Raji (cell line): Measurements from ENCODE around the gene MLF2.
A peak's percentile ranks its signal among the peaks of the same experiment; 100 is the strongest.

Experiments used
- POLR2A ChIP-seq: IDR thresholded peaks from 2 replicates; pipeline ENCODE4 v1.6.1; 2011; ENCODE audit warnings: low read depth, low read length, control low read depth; ENCODE audit not compliant: insufficient read depth

Gene MLF2

GRCh38 chr12:6782850-6783566 is 30.1 kb upstream of the MLF2 start:
- TF ChIP-seq POLR2A = no peak

GRCh38 chr12:6782119-6782518 is 29.2 kb upstream of the MLF2 start:
- no peak for TF ChIP-seq POLR2A

- TF ChIP-seq POLR2A = no peak
Measured at GRCh38 chr12:6780573-6780972, 27.6 kb upstream of the MLF2 start.

DNA sequence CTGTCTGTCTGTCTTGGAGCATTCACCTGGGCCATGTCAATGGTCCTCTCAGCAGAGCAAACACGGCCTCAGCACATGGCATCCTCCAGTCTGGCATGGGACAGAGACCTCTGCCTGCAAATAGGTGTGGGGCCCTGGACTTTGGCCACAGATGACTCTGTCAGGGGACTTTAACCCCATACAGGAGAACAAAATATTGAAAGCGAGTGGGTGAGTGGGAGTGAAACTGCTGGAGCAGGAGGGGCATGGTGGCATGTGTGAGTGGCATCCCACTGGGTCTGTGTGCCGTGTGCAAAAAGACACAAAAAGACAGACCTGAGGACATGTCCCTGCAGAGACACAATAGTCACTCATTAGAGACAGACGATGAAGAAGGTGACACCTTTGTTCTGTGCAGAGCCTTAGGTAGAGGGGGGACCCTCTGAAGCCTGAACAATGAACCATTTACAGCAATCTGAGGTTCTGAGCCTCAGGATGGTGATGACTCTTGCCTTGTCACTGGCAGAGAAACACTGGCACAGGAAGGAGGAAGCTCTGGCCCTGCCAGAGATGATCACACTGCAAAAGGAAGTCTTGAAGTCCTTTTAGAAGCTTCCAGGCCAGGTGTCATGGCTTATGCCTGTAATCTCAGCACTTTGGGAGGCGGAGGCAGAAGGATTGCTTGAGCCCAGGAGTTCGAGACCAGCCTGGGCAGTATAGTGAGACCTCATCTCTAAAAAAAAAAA is 26.9 kb upstream of the MLF2 start:
- TF ChIP-seq POLR2A = no peak

DNA sequence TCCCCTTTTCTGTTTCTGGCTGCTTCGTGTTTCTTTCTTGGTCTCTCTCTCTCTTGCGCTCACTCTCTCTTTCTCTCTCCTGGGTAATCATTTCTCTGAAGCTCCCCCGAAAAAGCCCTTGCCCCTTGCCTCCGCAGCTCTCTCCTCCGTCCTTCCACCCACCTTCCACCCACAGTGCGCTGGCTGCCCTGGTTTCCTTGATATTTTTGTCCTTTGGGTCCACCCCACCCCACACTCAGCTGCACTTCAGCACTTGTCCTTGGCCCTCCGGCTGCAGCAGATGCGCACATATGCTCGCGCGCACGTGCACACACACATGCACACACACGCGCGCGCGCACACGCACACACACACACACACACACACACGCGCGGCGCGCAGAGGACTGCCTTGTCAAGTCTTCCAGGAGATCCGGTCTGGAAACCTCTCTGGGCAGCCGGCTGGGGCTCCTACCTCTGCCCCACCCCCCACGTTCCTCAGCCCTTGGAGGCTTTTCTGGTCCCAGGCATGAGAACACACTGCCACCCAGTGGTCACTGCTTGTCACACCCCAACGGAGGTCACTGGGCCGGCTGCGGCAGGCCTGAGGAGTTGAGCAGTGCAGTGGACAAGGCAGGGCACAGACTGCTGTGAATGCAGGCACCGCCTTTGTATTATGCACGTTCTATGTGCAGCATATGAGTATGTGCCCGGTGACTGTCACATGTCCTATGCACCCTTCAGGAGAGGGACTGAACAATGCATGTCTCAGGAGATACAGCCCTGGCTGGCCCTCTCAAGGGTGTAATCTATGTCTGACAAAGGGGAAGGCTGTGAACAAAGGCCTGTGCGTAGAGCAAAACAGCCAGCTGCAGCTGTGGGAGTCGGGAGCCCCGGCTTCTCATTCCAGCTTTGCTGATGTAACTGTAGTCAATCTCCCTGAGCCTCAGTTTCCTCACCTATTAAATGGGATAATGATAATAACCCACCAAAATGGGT is 25.9 kb upstream of the MLF2 start:
- TF ChIP-seq POLR2A = peak; percentile 63

GRCh38 chr12:6778217-6778573 is 25.3 kb upstream of the MLF2 start:
- TF ChIP-seq POLR2A = no peak

- no peak for TF ChIP-seq POLR2A
Measured at GRCh38 chr12:6777386-6777785, 24.4 kb upstream of the MLF2 start.

- no peak for TF ChIP-seq POLR2A
Measured at GRCh38 chr12:6775185-6776174, 22.5 kb upstream of the MLF2 start.

DNA sequence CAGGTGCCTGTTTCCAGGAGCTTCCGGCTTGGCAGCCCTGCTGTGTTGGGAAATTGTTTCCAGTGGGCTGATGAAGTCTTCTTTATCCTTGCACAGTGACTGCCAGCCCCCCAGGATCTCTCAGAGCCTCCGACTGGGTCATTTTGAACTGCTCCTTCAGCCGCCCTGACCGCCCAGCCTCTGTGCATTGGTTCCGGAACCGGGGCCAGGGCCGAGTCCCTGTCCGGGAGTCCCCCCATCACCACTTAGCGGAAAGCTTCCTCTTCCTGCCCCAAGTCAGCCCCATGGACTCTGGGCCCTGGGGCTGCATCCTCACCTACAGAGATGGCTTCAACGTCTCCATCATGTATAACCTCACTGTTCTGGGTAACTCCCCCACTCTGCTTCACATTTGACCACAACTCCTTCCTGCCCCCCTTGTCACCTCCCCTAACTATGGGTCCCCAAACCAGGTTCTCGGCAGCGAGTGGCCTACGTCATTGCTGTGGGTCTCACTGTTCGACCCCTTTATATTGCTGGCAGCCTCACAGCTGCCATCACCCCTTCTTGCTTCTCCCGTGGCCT is 21.6 kb upstream of the MLF2 start:
- no peak for TF ChIP-seq POLR2A

GRCh38 chr12:6773590-6774351 is 20.8 kb upstream of the MLF2 start:
- TF ChIP-seq POLR2A = no peak

GRCh38 chr12:6772726-6773589 is 20.0 kb upstream of the MLF2 start:
- TF ChIP-seq POLR2A = no peak

GRCh38 chr12:6772331-6772695 is 19.4 kb upstream of the MLF2 start, which contains the start of gene LAG3:
Gene LAG3 (plus strand): TSS chr12:6772520. CDS start chr12:6772853, 333 bp downstream.
- TF ChIP-seq POLR2A = no peak
